H1 (cell line): ENCODE measurements around the gene ITFG2. TPM values are rescaled to one million over a fixed set of nuclear protein-coding genes. Genes with fewer than 3 reads are reported as not detected.

Experiments
- polyA plus RNA-seq, 7 experiments: library from polyadenylated mRNA; depleted of rRNA in 3 of 7; stranded (reverse) in 5 of 7; unstranded in 2 of 7; fragments of >200 nt in 5 of 7; fragments of 200-250 nt in 2 of 7; gene quantifications; 1 replicate in 5 of 7; 2 replicates in 1 of 7; 4 replicates in 1 of 7; pipeline versions ENCODE4 v1.2.1 to v1.2.3, GENCODE V29; 2011 to 2013; ENCODE audit warnings: missing spikeins in 2 of 7, mixed read lengths in 2 of 7
- total RNA-seq: library from RNA; stranded (reverse); fragmentation: NEBNext Ultra II Directional; extraction: Animal tissue kit (Norgen Biotek cat#: 25700); gene quantifications from 2 replicates; pipeline ENCODE4 v1.2.1, GENCODE V29; 2021

Gene ITFG2
- total and polyA plus RNA-seq, 2 of the 8 experiments (the other 6 are each of a cell fraction or from before 2014, with no cell fraction given) = 15.0 to 22.9 TPM

Other genes with a start within 250 kb of the ITFG2 start
- gene FKBP4, start 17.7 kb upstream of the ITFG2 start, total RNA-seq = 227 and 243 TPM in 2 replicates
- 72.6 and 82.0 TPM in 2 replicates for gene FKBP4, start 17.7 kb upstream of the ITFG2 start, polyA plus RNA-seq (2011; rRNA removed)
- gene NRIP2, start 22.4 kb downstream of the ITFG2 start, total RNA-seq = not detected in 2 replicates
- gene NRIP2, start 22.4 kb downstream of the ITFG2 start, polyA plus RNA-seq (2011; rRNA removed) = 0.03 and 0.06 TPM in 2 replicates
- gene TEX52, start 44.4 kb downstream of the ITFG2 start, total RNA-seq = not detected in 2 replicates
- not detected in 2 replicates for gene TEX52, start 44.4 kb downstream of the ITFG2 start, polyA plus RNA-seq (2011; rRNA removed)
- gene FOXM1, start 64.5 kb downstream of the ITFG2 start, total RNA-seq = 118 and 121 TPM in 2 replicates
- 58.1 and 83.5 TPM in 2 replicates for gene FOXM1, start 64.5 kb downstream of the ITFG2 start, polyA plus RNA-seq (2011; rRNA removed)
- 41.9 and 55.8 TPM in 2 replicates for gene RHNO1, start 64.6 kb downstream of the ITFG2 start, total RNA-seq
- 45.5 and 56.9 TPM in 2 replicates for gene RHNO1, start 64.6 kb downstream of the ITFG2 start, polyA plus RNA-seq (2011; rRNA removed)
- gene TULP3, start 78.2 kb downstream of the ITFG2 start, total RNA-seq = 18.4 and 21.7 TPM in 2 replicates
- gene TULP3, start 78.2 kb downstream of the ITFG2 start, polyA plus RNA-seq (2011; rRNA removed) = 19.3 and 21.2 TPM in 2 replicates
- 116 TPM in 2 replicates for gene TEAD4, start 146.7 kb downstream of the ITFG2 start, total RNA-seq
- gene TEAD4, start 146.7 kb downstream of the ITFG2 start, polyA plus RNA-seq (2011; rRNA removed) = 56.7 and 90.1 TPM in 2 replicates